GM19035 (cell line): ENCODE measurements around the gene PHTF2.

Experiments
- ATAC-seq: cut with Tn5 transposase; IDR thresholded peaks from one replicate; pipeline ENCODE4 v1.9.1; 2021; ENCODE audit not compliant: unreplicated experiment

Gene PHTF2

GRCh38 chr7:77918676-77919075 is 120.1 kb downstream of the PHTF2 start:
- ATAC-seq, result no peak

- ATAC-seq, result no peak
These were observed 124.8 kb downstream of the PHTF2 start for GRCh38 chr7:77923419-77923818.

GRCh38 chr7:77930496-77930895 is 131.9 kb downstream of the PHTF2 start:
- no peak for ATAC-seq

- no peak for ATAC-seq
These were observed 133.3 kb downstream of the PHTF2 start for GRCh38 chr7:77931841-77932240.

GRCh38 chr7:77933394-77933793 is 134.8 kb downstream of the PHTF2 start:
- ATAC-seq, result no peak

GRCh38 chr7:77935652-77936348 is 137.2 kb downstream of the PHTF2 start:
- ATAC-seq, result no peak

- ATAC-seq, result no peak
These were observed 142.1 kb downstream of the PHTF2 start for GRCh38 chr7:77940647-77941046.

GRCh38 chr7:77942431-77942830 is 143.9 kb downstream of the PHTF2 start:
- no peak for ATAC-seq

GRCh38 chr7:77944183-77945182 is 145.9 kb downstream of the PHTF2 start:
- no peak for ATAC-seq

- no peak for ATAC-seq
These were observed 152.0 kb downstream of the PHTF2 start for GRCh38 chr7:77950548-77950947.

GRCh38 chr7:77954773-77955555 is 156.4 kb downstream of the PHTF2 start:
- ATAC-seq, result no peak

GRCh38 chr7:77958436-77958835 is 159.9 kb downstream of the PHTF2 start:
- ATAC-seq, result no peak

GRCh38 chr7:77959080-77959479 is 160.5 kb downstream of the PHTF2 start:
- ATAC-seq, result no peak

- no peak for ATAC-seq
These were observed 161.8 kb downstream of the PHTF2 start for GRCh38 chr7:77960336-77960735.

- ATAC-seq, result no peak
These were observed 168.9 kb downstream of the PHTF2 start for GRCh38 chr7:77967429-77967828.

GRCh38 chr7:77971726-77972125 is 173.2 kb downstream of the PHTF2 start:
- ATAC-seq, result no peak

- no peak for ATAC-seq
These were observed 177.3 kb downstream of the PHTF2 start for GRCh38 chr7:77975672-77976480.

- ATAC-seq, result no peak
These were observed 180.6 kb downstream of the PHTF2 start for GRCh38 chr7:77979219-77979618.

- no peak for ATAC-seq
These were observed 181.6 kb downstream of the PHTF2 start for GRCh38 chr7:77980087-77980713.
